GM18508 (cell line): ENCODE results near the gene C5orf47.

Source experiments
- ATAC-seq: cut with Tn5 transposase; IDR thresholded peaks from one replicate; pipeline ENCODE4 v1.9.1; 2021; ENCODE audit warnings: moderate number of reproducible peaks; ENCODE audit not compliant: insufficient read depth, unreplicated experiment

C5orf47 gene, protein sequence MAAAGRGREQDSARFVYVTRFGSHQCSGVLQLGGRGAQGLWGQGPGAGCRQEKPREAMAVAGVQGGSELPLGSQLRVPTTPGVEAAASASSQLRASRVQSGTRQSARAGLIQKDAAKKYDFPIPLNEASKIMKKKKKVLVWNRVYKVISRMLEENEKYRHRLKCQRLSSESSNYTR

DNA sequence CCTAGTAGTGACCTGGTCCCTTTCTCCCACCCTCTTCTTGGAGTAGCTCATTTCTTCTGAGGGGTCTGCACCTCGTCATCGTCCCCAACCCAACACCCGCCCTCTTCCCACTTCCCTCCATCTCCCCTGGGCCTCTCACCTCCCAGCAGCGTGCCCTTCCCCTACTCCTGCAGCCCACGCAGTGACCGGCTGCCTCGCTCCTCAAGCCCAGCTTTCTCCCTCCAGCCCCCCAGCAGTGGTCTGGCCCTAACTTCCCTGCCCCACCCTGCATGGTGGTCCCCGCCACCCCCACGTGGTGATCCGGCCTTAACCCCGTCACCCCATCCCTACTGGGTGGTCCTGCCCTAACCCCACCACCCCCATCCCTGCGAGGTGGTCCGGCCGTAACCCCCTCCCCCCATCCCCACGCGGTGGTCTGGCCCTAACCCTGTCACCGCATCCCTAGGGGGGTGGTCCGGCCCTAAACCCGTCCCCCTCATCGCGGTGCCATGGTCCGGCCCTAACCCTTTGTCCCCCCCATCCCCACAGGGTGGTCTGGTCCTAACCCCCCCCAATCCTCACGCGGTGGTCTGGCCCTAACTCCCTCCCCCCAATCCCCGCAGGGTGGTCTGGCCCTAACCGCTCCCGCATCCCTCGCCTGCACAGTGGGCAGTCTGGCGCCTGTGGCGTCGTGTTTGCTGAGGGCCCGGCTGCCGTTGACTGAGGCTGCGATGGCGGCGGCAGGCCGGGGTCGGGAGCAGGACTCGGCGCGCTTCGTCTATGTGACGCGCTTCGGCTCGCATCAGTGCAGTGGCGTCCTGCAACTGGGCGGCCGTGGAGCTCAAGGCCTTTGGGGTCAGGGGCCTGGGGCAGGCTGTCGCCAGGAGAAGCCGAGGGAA is at the start of gene C5orf47:
C5orf47 (plus strand) TSS at position 617 of the 878 bp plus-strand sequence; CDS start at position 711, 94 bp downstream.
- no peak for ATAC-seq

DNA sequence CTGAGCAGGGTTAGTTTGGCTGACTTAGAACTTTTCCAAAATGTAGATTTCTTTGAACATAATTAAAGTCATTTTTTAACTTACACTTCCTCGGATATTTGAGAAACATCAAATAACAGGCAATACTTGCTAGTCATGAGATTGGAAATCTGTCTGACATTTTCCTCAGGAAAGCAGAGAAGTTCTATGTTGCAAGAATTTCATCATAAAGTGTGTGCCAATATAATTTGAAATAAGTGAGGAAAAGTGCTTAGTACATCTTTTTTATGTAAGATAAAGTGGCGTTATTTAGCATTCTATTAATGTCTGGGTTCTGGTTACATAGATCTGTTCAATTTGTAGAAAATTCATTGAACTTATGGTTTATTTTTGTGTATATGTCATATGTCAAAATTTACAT is 48.7 kb upstream of the C5orf47 start:
- ATAC-seq, result no peak

DNA sequence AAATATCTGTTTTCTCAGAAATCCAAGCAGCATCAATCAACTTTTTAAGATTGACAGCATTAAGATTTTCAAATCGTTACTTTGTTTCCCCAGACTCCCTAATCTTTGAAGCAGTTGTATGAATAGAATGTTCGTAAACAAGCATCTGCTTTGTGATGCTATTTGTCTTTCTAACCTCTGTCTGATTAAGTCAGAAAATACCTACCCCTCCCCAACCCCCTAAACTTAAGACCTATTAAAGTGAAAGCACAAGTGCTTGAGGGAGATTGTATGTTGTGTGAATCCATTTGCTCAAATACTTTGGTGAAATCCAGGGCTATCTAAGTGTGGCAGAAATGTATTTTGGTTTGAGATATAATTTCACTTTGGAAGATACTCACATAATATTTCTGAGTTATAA is 47.9 kb upstream of the C5orf47 start:
- ATAC-seq, result no peak

DNA sequence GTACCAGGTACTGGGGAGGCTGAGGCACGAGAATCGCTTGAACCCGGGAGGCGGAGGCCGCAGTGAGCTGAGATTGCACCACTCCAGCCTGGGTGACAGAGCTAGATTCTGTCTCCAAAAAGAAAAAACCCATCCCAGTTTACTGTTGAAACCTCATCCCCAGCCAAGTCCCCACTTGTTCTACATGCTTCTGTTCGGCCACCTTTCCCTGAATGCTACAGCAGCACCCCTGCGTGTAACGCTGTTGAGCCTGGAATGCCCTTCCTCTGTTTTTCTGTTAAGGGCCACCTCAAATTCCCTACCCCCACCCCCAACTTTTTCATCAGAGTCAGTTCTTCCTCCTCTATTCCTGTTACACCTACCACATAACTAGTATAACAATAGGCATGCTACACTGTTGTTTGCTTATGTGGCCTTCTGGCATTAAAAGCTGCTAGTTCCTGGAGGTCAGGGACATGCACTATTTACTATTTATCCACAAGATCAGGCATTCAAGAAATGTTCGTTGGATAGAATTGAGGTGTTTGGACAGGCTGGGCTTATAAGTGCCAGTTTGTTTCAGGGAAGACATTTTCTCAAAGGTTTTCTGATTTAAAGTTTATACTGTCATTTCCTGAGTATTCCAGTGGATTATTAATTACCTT is 47.1 kb upstream of the C5orf47 start:
- ATAC-seq, result no peak

DNA sequence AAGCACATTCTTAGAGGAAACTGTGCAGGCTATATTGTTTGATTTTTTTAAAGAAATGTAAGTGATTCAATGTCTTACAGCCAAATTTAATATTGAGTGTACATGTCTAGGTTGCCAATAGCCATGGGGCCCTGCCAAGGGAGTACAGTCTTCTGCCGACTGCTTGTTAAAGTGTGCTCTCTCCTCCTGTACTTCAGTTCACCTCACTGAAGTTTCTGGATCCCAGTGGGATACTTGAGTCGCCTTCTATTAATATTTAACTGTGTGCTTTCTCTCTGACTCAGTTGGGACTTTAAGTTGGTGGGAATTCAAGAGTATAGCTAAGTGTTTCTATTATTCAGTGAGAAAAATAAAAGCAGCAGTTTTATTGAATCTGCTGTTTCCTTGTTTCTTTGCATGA is 44.5 kb upstream of the C5orf47 start:
- ATAC-seq, result no peak

DNA sequence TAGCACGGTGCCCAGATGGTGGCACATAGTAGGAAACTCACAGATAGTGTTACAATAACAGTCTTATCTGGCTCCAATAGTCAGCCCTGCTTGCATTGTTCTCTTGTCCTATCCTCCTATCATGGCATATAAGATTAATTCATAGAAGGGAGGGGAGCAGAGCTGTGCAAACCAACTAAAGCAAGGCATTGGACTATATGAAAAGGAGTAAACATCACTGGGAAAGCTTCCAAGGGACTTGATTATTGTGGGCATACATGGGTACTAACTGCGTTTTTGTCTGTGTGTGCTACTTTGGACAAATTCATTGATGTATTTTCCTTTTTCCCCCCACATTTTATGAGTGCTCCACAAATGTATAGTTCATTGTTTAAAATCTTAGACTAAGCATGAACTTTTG is 43.8 kb upstream of the C5orf47 start:
- ATAC-seq, result no peak

DNA sequence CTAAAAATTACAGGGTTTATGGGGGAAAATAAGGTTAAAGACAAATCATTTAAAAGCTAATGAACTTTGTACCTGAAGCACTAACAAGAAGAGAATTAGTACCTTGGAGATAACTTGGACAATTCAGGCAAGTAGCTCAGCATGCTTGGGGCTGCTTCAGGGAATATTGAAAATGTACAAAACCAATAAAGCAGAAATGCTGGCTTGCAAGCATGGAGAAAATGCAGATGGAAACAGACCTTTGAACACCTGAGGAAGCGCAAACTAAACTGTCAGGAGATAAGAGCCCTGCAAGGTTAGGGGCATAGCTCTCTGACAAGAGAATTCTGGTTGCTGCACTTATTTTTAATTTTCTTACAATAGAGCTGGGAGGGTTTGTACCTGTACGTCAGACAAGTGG is 42.6 kb upstream of the C5orf47 start:
- ATAC-seq, result no peak

DNA sequence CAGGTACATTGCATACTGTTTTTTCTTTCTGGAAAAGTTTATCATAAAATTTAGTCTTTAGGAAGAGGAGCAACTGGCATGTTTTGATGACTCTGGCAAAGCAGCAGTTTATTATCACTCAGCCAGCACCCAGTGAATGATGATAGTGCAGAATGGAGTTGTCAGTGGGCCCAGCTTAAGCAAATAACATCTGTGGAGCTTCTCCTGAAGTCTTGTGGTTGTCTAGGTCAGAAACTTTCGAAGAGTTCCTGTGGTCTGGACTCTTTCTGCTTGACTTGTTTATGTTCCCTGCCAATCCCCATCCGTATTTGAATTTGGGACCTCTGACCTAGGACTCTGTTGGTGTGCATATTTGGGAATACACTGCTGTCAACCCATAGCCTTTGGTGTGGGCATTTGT is 38.1 kb upstream of the C5orf47 start:
- no peak for ATAC-seq

DNA sequence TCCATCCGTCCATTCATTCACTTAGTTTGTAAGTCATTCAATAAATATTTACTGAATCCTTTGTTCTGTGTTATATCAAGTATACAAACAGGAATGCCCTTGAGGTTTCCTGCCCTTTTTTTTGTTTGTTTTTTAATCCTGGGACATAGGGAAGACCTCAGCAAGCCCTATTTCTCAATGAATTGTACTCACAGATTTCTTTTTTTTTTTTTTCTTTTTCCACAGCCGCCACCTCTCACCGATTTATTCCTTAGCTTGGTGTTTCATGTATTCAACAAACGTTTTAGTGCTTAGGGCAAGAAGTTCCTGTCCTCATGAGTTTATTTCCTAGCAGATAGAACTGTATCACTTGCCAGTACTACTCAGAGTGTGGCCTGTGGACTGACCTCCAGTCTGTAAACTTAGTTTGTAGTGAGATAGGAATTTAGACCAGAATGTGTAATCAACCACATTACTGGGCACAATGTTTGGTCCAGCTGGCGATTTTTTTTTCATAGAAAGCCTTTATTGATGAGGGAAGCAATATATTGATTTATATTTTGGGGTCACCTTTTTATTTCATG is 35.4 kb upstream of the C5orf47 start:
- ATAC-seq, result no peak

DNA sequence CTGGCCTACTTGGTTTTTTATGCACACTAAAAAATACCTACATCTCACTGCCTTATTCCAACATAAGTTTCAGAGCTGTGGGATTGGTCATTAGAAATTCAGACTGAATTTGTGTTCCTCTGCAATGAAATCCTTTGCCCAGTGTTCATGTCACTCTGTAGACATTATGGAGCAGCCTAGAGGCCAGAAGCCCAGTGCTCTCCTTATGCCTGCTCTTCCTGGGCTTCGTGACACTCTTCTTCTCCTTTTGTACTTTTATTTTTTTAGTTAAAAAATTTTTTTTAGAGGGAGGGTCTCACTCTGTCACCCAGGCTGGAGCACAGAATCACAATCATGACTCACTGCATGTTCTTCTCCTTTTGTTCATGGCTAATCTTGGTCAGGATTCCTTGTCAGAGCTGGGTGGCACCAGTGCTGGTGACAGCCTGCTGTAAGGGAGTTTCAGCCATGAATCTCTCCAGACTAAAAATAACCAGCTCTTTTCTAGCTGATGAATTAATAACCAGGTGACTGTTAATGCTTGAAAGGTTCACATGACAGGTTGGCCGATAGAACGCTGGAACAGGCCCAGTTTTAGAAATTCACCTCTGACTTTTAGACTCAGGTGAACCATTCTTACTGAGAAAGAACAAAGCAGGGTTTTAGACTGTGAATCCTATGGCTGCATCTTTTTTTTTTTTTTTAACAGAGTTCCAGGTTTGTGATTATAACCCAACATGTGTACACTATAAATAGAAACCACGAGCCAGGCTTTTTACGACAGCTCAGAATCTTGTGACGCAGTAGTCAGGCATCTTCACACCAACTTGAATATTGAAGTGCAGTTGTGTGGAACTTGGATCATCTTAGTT is 34.1 kb upstream of the C5orf47 start:
- ATAC-seq, result no peak

DNA sequence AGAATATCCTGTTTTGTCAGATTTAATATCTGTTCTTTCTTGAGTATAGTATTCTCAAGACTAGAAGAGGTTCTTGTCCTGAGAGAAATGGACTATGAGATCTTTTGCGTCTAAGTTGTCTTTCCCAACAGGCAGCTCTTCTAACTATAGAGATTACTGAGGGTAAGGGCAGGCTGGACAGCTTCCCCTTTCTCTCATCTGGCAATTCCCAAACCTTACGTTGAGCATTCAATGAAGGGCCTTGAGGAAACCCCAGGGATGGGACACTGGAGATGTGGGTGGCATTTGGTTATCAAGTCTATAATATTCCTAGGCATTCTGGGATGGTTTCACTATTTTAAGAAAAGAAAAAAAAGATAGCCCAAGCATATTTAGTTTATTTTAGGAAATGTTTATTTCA is 28.0 kb upstream of the C5orf47 start:
- ATAC-seq, result no peak

DNA sequence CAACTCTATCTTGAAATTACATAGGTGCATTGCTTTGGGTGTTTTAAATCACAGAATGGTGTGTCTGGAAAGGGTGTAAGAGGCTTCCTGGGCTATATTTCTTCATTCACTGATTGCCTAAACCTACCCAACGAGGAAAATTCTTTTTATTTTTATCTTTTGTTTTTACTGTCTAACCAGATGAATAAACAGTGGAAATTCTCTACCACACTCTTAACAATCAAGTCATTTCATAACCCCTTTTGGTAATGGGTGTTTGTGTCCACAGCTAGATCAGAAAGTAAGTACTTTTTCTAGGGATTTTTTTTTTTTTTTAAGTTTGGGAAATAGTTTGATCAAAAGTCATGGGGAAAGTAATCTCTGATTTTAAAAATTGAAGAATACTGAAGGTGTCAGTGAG is 27.6 kb upstream of the C5orf47 start:
- no peak for ATAC-seq

DNA sequence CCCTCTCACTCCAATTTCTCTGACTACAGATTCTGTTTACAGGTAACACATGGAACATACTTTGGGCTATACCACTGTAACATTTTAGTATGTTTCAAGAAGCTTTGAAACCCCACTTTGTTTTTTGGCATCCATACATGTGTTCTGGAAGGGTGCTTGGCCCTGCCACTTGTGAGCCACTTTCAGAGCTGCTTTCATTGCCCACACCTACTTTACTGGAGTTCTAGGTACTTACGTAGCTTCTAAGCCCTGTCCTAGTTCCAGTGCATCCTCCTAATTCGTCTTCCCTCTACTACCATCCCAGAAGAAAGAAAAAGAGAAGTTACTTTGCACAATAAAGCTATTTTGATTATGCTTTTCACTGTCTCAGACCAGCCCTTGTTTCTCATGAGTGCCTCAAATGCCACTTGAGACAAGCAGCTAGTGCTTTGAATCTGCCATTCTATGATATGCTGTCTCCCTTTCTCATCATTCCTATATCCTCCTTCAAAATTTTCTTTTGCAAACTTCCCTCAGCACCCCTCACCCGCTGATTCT is 26.5 kb upstream of the C5orf47 start:
- ATAC-seq, result no peak

DNA sequence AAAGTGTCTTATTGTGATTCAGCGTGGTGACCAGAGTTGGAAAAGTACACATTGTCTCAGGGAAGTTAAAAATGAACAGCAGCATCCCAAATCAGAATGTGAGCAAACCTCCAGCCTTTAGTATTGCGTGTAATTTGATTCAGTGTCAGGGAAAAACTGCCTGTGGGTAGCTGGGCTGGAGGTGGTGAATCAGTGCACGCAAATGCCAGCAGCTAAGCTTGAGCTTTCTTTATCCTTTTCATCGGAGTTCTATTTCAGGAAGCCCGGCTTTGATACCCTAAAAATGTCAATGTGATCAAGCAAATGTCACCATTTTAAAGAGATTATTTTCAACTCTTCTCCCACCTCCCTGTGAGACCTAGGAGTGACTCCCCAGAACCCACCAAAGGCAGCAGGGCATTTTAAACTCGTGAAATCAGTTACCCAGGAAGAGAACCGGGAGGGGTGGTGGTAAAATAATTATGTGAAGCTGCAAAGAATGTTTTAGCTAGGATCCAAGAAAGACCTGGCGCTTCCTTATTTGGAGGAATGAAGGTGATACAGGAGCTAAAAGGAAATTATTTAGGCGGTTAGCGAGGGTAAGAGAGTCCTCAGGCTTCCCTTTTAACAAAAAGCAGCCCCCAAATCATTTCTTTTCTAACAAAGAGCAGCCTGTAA is 25.7 kb upstream of the C5orf47 start:
- ATAC-seq, result no peak

DNA sequence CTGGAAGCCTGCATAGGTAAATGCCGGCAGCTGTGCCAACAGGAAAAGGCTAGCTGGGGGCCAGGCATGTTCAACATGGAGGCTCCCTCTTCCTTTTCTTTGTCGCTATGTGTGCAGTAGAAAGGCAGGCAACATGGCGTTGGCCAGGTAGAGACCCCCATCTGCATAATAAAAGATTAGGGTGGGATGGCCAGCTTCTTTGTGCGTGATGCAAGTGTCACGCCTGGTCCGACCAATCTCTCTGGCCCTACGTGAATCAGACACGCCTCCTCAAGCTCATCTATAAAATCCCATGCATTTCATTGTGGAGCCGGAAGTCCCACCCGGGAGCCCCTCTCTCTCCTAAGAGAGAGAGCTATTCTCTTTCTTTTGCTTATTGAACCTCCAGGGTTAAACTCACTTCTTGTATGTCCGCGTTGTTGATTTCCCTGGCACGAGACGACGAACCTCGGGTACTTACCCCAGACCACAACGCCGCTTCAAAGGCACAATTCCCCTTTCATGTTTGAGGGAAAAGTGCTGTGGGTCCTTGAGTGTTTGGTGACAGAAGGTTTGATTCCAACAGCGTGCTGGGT is 25.0 kb upstream of the C5orf47 start:
- ATAC-seq, result no peak

DNA sequence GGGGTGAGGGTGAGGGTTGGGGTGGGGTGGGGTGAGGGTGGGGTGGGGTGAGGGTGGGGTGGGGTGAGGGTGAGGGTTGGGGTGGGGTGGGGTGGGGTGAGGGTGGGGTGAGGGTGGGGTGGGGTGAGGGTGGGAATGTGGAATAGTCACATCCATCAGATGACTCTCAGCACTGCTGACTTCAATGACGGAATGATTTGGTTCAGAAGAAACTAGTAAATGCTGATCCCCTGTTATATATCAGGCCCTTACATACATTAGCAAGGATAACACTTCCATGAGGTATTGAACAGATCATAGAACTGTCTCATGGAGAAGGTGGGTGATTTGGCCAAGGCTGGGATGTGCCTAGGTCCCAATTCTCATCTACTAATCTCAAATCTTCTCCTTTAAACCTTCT is 24.5 kb upstream of the C5orf47 start:
- ATAC-seq, result no peak

DNA sequence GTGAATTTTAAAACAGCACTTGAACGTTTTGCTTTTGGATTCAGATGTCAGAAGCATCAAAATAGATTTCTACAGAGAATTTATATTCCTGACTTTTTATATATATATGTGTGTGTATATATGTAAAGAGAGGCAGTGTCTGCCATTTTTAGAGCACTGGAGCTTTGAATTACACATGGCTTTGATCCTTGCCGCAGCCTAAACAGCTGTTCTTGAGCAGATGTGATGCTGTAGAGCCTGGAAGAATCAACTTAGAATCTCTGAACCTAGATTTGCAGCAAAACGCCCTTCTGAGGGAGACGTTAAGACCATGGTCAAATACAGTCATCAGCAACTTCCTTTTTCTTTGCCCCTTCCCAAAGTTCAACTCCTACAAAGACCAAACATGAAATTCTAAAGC is 21.7 kb upstream of the C5orf47 start:
- ATAC-seq, result no peak

DNA sequence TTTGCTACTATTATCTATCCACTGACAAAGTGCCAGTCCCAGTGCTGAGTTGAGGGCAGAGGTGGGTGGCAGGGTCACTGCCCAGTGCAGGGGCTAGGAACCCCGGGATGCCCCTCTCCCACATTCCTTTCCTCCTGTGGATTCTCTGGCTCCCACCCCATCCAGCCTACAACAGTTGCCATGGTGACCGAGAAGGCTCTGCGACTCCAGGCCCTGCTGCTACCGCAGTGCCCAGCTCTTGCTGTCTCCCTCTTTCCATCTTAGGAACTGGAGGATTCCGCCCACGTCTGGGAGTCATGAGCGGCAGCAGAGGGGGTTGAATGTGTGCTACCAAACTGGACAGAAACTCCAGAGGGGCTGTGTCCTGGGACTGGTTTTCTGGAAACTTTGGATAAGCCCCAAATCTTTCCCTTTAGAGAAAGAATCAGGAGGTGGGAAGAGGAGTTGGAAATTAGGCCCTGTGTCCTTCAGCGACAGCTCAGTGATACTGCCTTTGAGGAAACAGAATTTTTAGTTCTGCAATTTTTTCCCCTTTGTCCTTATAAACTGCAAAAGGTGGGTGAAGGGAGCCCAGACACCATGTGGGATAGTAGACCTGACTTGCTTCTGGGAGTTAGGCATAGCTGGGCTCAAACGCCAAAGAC is 20.7 kb upstream of the C5orf47 start:
- ATAC-seq, result no peak
